Activated naive CD4-positive, alpha-beta T cell treated with anti-CD3 and anti-CD28 coated beads, Interleukin-2, amount 50 U/mL, for 72 hours (primary cell): ENCODE data around the gene FBN3. TPM values are rescaled to one million over a fixed set of nuclear protein-coding genes. Genes with fewer than 3 reads are reported as not detected.

Experiments
- ATAC-seq, 2 donors: fragments of 150-1000 bp; cut with Tn5 transposase; 2 replicates each; pipeline ENCODE4 v1.10.0; 2021; ENCODE audit warnings: mild to moderate bottlenecking in 2 of 2, moderate library complexity in 2 of 2
- DNase-seq, 2 donors: peaks; one replicate each; pipeline ENCODE4 v3.0.0; 2021 to 2022; ENCODE audit warnings: low spot score in 2 of 2
- H3K27ac Mint-ChIP-seq, 2 donors: one replicate each; pipeline ENCODE4 v1.8.0; 2022; ENCODE audit warnings: mild to moderate bottlenecking in 2 of 2, mixed read lengths in 2 of 2
- H3K36me3 Mint-ChIP-seq, 2 donors: one replicate each; pipeline ENCODE4 v1.8.0; 2022; ENCODE audit warnings: mixed read lengths in 2 of 2
- H3K9me3 Mint-ChIP-seq, 2 donors: one replicate each; pipeline ENCODE4 v1.8.0; 2022; ENCODE audit warnings: mixed read lengths in 2 of 2
- total RNA-seq, 2 donors: library from RNA; stranded (reverse); gene quantifications; one replicate each; pipeline ENCODE4 v1.2.3, GENCODE V29; 2022

The FBN3 gene
- total RNA-seq, 2 donors from 2014 or later: 0.02 TPM; not detected in 1

DNA sequence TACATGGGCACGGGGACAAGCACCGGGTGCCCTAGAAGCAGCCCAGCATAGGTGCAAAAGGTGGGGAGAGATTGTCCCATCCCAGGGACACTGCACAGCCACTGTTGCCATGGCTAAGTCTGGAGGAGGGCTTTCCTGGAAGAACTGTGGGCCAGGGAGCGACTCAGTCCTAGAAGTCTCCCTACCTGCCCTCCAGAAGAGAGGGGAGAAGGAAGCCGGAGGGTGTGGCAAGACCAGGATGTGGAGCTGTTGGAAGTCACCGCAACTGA, 2.3 kb upstream of the FBN3 start:
- no peaks in the 10 kb centered on the region for H3K9me3 Mint-ChIP-seq

GRCh38 chr19:8150998-8151766, 1.8 kb upstream of the FBN3 start:
- H3K27ac Mint-ChIP-seq: no peak overlapping the region
- no peaks in the 10 kb centered on the region for H3K36me3 Mint-ChIP-seq
- H3K9me3 Mint-ChIP-seq: no peaks in the 10 kb centered on the region
- ATAC-seq: no peak
- no peak for DNase-seq

More for the DNA sequence above, 2.3 kb upstream of the FBN3 start:
- Mint-ChIP-seq H3K36me3 (no peaks in the 10 kb centered on the region), H3K27ac (no peak overlapping the region)
- ATAC-seq: no peak
- DNase-seq: no peak

- H3K36me3 Mint-ChIP-seq: no peaks in the 10 kb centered on the region
- H3K9me3 Mint-ChIP-seq: no peaks in the 10 kb centered on the region
- DNase-seq (no peak), ATAC-seq (no peak)
- H3K27ac Mint-ChIP-seq: no peak overlapping the region
Measured at GRCh38 chr19:8150178-8150865, 930 bp upstream of the FBN3 start.

- DNase-seq (no peak), ATAC-seq (peak in 1 of 2 donors; percentile 44)
- peak overlapping the region in 1 of 2 donors; percentile 0 for H3K27ac Mint-ChIP-seq
- H3K36me3 Mint-ChIP-seq: no peaks in the 10 kb centered on the region
- no peaks in the 10 kb centered on the region for H3K9me3 Mint-ChIP-seq
Measured at GRCh38 chr19:8148410-8149260, 757 bp downstream of the FBN3 start.

GRCh38 chr19:8148088-8148409, 1.3 kb downstream of the FBN3 start:
- peak overlapping the region in 1 of 2 donors; percentile 0 for H3K27ac Mint-ChIP-seq
- no peaks in the 10 kb centered on the region for H3K9me3 Mint-ChIP-seq
- DNase-seq (no peak), ATAC-seq (no peak)
- H3K36me3 Mint-ChIP-seq: no peaks in the 10 kb centered on the region

DNA sequence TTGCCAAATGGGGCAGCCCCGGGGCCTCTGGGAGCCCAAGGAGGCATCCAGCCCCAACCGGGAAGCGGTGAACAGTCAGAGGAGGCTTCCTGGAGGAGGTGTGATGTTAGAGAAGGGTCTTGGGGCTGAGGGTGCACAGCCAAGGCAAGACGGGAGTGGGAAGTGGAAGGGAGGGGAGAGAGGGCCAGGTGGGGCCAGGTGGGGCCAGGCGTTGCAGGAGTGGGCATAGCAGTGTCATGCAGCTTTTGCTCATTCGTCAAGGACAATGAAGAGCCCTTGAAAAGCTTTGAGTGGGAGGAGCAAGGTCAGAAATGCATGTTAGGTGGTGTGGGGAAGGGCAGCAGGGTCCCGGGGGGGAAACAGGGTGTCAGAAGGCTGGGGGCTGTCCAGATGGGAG, 1.8 kb downstream of the FBN3 start:
- Mint-ChIP-seq H3K36me3 (no peaks in the 10 kb centered on the region), H3K27ac (no peak overlapping the region), H3K9me3 (no peaks in the 10 kb centered on the region)
- ATAC-seq: no peak
- DNase-seq: no peak

DNA sequence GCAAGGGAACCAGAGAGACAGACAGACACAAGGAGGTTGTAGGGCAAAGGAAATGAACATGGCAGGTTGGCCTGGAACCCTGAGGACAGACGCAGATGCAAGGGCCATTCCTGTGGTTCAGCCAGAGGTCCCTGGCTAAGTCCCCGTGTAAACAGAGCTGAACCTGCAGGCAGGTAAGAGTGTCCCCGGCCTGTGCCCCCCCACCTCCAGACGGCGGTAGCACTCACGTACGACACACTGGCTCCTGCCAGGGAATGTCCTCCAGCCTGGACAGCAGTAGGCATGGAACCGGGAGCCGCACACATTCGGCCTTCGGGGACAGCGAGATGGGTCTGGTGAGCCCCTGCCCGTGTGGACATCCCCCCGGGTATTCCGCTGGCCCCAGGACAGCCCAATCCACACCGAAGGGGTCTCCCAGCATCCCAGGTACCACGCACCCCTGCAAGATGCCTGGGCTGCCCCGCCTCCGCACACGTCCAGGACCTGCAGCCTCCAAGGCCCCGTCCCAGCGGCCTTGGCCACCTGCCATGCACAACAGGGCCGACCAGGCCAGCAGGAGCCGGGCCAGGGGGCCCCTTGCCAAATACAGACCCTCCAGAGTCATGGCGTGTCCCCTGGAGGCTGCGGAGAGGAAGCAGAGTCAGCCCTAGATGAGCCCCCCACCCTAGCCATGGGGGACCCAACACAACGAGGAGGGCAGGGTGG, 2.4 kb downstream of the FBN3 start:
- H3K27ac Mint-ChIP-seq: no peak overlapping the region
- no peaks in the 10 kb centered on the region for H3K36me3 Mint-ChIP-seq
- ATAC-seq: no peak
- no peak for DNase-seq
- no peaks in the 10 kb centered on the region for H3K9me3 Mint-ChIP-seq

GRCh38 chr19:8144273-8144995, 5.0 kb downstream of the FBN3 start:
- ATAC-seq (no peak), DNase-seq (no peak)
- no peaks in the 10 kb centered on the region for H3K9me3 Mint-ChIP-seq
- no peaks in the 10 kb centered on the region for H3K36me3 Mint-ChIP-seq
- no peak overlapping the region for H3K27ac Mint-ChIP-seq

DNA sequence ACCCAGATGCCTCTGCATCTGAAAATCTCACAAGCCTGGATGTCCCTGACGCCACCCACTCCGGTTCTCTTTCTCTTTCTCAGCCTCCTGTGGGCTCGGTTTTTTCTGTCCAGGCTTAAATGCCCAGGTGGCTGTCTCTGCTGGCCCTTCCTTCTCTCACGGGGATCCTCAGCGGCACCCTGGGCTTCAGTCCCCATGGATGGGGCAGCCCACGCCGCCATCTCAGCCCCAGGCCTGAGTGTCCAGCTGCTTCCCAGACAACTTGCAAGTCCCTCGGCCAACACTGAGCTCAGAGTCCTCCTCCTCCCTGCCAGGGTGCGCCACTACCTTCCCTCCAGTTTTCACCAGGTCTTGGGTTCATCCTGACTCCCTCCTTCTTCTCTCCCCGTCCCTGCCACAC, 6.4 kb downstream of the FBN3 start:
- Mint-ChIP-seq H3K9me3 (no peaks in the 10 kb centered on the region), H3K36me3 (no peaks in the 10 kb centered on the region), H3K27ac (no peak overlapping the region)
- DNase-seq: no peak
- no peak for ATAC-seq

- Mint-ChIP-seq H3K9me3 (no peaks in the 10 kb centered on the region), H3K36me3 (no peaks in the 10 kb centered on the region), H3K27ac (no peak overlapping the region)
- ATAC-seq: no peak
- DNase-seq: no peak
Measured at GRCh38 chr19:8142513-8142900, 6.9 kb downstream of the FBN3 start.

DNA sequence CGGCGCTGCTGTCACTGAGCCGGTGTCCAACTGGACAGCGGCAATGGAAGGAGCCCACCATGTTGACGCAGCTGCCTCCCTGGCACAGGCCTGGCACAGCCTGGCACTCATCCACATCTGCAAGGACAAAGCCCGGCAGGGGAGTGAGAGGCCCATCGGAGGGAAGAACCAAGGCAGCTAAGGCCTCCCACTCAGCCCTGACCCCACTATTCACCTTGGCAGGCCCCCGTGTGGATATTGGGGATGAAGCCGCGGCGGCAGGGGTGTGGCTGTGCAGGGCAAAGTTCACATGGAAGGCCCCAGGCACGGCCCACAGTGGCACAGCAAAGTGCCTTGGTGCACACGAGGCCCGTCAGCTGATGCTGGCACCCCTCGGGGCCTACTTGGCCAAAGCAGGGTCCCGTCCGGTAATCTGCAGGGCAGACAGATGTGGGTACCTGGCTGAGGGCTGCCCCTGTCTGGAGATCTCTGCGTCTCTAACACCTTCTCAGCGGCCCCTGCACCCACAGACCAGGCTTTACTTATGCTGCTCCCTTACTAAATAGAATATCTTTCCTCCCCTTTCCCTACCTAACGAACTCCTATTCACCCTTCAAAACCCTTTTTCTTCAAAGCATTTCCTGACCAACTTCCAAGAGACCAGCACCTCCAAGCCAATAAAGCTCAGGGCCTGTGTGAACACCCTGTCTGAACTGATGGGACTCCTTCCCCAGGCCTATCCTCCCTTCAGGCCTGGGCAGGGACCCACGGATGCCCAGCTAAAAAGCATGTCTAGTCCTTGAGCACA, 7.5 kb downstream of the FBN3 start:
- Mint-ChIP-seq H3K9me3 (no peaks in the 10 kb centered on the region), H3K36me3 (no peaks in the 10 kb centered on the region), H3K27ac (peak overlapping the region in 1 of 2 donors; percentile 40)
- ATAC-seq (no peak), DNase-seq (no peak)

GRCh38 chr19:8138201-8138600, 11.2 kb downstream of the FBN3 start:
- no peak overlapping the region for H3K27ac Mint-ChIP-seq

GRCh38 chr19:8137425-8137824, 12.0 kb downstream of the FBN3 start:
- ATAC-seq (no peak), DNase-seq (no peak)
- H3K36me3 Mint-ChIP-seq: no peaks in the 10 kb centered on the region
- no peaks in the 10 kb centered on the region for H3K9me3 Mint-ChIP-seq
- no peak overlapping the region for H3K27ac Mint-ChIP-seq

More at GRCh38 chr19:8138201-8138600, 11.2 kb downstream of the FBN3 start:
- H3K36me3 Mint-ChIP-seq: no peaks in the 10 kb centered on the region
- no peaks in the 10 kb centered on the region for H3K9me3 Mint-ChIP-seq
- DNase-seq: no peak
- ATAC-seq: no peak

GRCh38 chr19:8135946-8136618, 13.3 kb downstream of the FBN3 start:
- Mint-ChIP-seq H3K9me3 (no peaks in the 10 kb centered on the region), H3K27ac (no peak overlapping the region), H3K36me3 (no peaks in the 10 kb centered on the region)
- DNase-seq (no peak), ATAC-seq (no peak)

DNA sequence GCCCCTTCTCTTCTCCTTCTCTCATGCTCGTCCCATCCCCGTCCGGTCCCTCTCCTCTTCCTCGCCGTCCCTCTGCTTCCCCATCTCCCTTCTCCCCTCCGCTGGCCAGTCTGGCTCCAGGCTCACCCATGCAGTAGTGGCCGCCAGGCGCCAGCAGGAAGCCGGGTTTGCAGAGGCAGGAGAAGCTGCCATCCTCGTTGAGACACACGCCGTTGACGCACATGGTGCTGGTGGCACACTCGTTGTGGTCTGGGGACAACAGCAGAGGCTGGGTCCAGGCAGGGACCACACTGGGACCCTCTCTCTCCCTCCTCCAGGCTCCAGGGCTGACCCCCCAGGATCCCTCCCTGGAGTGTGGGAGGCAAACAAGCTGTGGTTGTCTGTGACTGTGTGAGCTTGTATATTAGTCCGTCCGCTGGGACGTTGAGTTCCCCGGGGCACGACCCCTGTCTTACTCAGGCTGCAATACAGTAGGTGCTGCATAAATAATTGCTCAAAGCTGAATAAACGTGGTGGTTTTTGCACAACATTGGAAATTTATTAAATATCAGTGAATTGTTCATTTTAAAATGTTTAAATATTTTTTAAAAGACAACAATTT, 16.4 kb downstream of the FBN3 start:
- ATAC-seq (no peak), DNase-seq (no peak)
- no peaks in the 10 kb centered on the region for H3K36me3 Mint-ChIP-seq
- H3K27ac Mint-ChIP-seq: no peak overlapping the region
- no peaks in the 10 kb centered on the region for H3K9me3 Mint-ChIP-seq
